ENCODE results near the gene NINL.
"Not testable (repeated sequence)": the region's sequence is repeated elsewhere in the genome, so short reads cannot be mapped to it uniquely, and the experiment has no call there.

The NINL gene

DNA sequence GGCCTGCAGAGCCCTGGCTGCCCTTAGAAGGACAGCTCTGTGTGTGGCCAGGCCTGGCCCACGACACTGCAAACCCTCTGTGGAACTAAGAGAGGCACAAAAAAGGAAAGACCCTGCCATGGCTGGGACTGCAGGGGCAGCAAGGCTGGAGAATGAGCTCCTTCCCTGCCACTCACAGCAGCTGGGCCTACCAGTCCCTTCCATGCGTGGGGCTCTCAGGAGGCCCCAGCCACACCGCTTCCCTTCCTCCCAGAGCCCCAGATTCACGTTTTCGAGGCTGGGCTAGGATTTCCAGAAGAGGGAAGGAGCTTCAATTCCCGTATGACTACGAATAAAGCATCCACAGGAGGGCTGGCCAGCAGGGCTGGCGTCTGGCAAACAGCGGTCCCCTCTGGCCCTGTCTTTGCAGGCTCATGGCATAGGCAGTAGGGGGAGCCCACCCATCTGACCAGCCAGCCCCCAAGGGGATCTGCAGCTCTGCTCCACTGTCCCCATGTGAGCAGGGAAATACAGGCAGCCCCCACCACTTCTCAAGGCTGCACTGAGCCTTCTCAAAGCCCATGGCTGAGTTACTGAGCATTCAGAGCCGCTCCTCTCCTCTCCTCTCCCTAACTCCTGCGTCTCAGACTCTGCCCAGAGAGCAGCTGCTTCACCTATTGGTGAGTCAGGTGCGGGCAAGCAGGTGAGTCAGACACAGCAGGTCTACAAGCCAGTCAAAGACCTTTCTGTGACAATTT is 53.1 kb downstream of the NINL start:
- DNase-seq = no peak

- no peak for DNase-seq
These were observed 55.9 kb downstream of the NINL start for GRCh38 chr20:25529295-25529951.

- no peak for DNase-seq
These were observed 57.4 kb downstream of the NINL start for GRCh38 chr20:25527949-25528348.

DNA sequence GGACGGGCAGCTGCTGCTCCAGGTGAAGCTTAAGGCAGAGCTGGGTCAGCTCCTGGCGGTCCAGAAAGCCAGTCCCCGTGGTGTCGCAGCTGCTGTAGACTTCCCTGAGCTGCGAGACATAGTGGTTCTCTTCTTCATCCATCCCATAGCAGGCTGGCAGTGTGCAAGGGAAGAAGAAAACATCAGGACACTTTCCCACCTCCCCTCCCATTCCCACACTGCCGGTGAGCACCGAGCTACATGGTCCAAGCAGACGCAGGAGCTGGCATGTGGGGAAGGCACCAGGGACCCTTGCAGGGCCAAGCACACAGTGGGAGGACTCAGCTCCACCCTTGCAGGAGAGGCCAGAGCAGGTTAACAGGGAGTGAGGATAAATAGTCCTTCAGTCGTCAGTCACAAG is 58.9 kb downstream of the NINL start:
- no peak for DNase-seq

GRCh38 chr20:25525867-25526266 is 59.5 kb downstream of the NINL start:
- peak; percentile 94 for DNase-seq

DNA sequence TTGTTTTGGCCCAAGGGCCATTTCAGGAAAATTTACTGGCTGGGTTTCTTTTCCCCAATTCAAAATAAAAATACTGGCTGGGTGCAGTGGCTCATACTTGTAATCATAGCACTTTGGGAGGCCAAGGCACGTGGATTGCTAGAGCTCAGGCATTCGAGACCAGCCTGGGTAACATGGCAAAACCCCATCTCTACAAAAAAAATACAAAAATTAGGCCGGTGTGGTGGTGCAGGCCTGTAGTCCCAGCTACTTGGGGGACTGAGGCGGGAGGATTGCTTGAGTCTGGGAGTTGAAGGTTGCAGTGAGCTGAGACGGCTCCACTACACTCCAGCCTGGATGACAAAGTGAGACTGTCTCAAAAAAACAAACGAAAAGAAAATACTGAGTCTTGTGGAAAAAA is 60.0 kb downstream of the NINL start:
- DNase-seq = no peak

DNA sequence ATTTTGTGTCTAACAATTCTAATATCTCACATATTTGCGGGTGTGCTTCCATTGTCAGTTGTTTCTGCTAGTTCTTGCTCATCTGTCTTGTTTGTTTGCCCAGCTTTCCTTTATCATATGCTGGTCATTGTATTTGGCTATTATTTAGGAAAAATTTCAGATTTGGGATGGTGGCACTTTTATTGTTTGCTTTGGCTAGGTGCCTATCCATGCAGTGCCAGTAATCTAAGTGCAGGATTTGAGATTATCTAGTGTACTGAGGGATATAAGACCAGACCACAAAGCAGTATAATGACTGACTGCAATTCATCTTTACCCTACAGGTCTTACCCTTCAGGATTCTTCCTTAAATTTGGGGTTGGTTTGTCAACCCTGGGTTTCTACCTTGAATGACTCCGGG is 63.9 kb downstream of the NINL start:
- no peak for DNase-seq

- DNase-seq = no peak
These were observed 68.2 kb downstream of the NINL start for GRCh38 chr20:25517124-25517523.

DNA sequence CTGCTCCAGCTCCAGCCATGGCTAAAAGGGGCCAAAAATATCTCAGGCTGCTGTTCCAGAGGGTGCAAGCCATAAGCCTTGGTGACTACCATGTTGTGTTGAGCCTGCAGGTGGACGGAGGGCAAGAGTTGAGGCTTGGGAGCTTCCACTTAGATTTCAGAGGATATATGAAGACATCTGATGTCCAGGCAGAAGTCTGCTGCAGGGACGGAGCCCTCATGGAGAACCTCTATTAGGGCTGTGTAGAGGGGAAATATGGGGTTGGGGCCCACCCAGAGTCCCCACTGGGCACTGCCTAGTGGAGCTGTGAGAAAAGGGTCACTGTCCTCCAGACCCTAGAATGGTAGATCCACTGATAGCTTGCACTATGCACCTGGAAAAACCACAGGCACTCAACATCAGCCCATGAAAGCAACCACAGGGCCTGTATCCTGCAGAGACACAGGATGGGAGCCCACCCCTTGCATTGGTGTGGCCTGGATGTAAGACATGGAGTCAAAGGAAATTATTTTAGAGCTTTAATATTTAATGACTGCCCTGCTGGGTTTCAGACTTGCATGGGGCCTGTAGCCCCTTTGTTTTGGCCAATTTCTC is 70.5 kb downstream of the NINL start:
- DNase-seq = no peak

- no peak for DNase-seq
These were observed 71.1 kb downstream of the NINL start for GRCh38 chr20:25514195-25514594.

DNA sequence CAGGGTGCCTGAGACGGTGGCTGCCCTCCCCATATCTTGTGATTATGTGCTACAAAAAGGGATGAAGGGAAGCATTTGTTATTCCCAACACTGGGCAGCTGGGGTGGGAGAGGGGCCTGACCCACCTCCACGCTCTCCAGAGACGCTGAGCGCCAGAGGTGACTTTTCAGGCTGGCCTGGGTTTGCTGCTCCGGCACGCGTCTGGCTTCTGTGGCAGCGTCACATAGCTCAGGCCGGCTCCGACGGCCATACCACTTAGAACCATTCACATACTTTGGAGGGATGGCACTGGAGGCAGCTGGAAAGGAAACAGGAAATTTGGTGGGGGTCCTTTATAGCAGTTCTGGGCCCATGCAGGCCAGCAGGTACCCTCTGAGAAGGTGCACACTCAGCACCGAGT is 72.6 kb downstream of the NINL start:
- DNase-seq = no peak

GRCh38 chr20:25511183-25511582 is 74.1 kb downstream of the NINL start:
- no peak for DNase-seq

DNA sequence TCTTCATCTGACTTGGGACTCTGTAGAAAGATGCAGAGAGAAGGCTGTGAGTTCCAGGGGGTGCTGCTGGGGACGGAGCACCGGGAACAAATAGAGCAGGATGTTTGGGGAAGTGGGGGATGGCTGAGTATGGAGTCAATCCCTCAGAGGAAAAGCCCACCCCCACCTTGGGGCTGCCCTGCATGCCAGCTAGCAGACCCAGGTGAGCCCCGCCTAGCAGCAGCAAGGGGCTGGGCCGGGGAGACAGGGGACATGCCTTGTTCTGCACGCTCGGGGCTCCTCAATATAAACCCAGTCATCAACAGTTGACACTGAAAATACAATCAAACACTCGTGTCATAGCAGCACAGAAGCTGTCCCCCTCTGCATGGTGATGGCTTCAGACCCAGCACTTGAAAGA is 74.6 kb downstream of the NINL start:
- DNase-seq = no peak

GRCh38 chr20:25510202-25510601 is 75.1 kb downstream of the NINL start:
- DNase-seq = no peak

GRCh38 chr20:25509084-25509483 is 76.2 kb downstream of the NINL start:
- no peak for DNase-seq

- peak; percentile 15 for DNase-seq
These were observed 77.1 kb downstream of the NINL start for GRCh38 chr20:25508083-25508770.

- DNase-seq = no peak
These were observed 77.8 kb downstream of the NINL start for GRCh38 chr20:25507385-25508082.

- no peak for DNase-seq
These were observed 80.8 kb downstream of the NINL start for GRCh38 chr20:25504366-25505135.

GRCh38 chr20:25503936-25504335 is 81.4 kb downstream of the NINL start:
- no peak for DNase-seq

- DNase-seq = not testable (repeated sequence)
These were observed 82.2 kb downstream of the NINL start for GRCh38 chr20:25503051-25503639.

- DNase-seq = no peak
These were observed 84.4 kb downstream of the NINL start for GRCh38 chr20:25500880-25501351.
